Aorta (tissue), 5 donors: ENCODE results near the gene CFDP1. TPM values are rescaled to one million over a fixed set of nuclear protein-coding genes. Genes with fewer than 3 reads are reported as not detected.

ENCODE experiments used
- ATAC-seq: fragments of 200-7000 bp; cut with Tn5 transposase; one replicate; pipeline ENCODE4 v1.9.1; 2022; ENCODE audit warnings: moderate library complexity; ENCODE audit not compliant: low FRiP score
- DNase-seq, 2 donors: peaks; one replicate each; pipeline ENCODE4 v3.0.0-alpha.2; 2020
- H3K27ac ChIP-seq, 2 donors: one replicate each; pipeline ENCODE4 v1.5.1; 2013; ENCODE audit warnings: low read length in 2 of 2, mild to moderate bottlenecking in 2 of 2, moderate library complexity in 2 of 2, control low read depth in 1 of 2, inconsistent platforms in 1 of 2, low read depth in 1 of 2
- H3K27me3 ChIP-seq, 2 donors: one replicate each; pipeline ENCODE4 v1.6.1; 2013; ENCODE audit warnings: control low read depth in 1 of 2, low read length in 1 of 2, mild to moderate bottlenecking in 1 of 2, moderate library complexity in 1 of 2; ENCODE audit not compliant: insufficient read depth in 2 of 2, control insufficient read depth in 1 of 2
- H3K36me3 ChIP-seq, 2 donors: one replicate each; pipeline ENCODE4 v1.6.1; 2013; ENCODE audit warnings: control low read depth in 1 of 2, low read length in 1 of 2, mild to moderate bottlenecking in 1 of 2; ENCODE audit not compliant: insufficient read depth in 2 of 2, control insufficient read depth in 1 of 2
- H3K4me1 ChIP-seq, 2 donors: one replicate each; pipeline ENCODE4 v1.6.1; 2013; ENCODE audit warnings: low read length in 2 of 2, control low read depth in 1 of 2, mild to moderate bottlenecking in 1 of 2, moderate library complexity in 1 of 2; ENCODE audit not compliant: insufficient read depth in 2 of 2, control insufficient read depth in 1 of 2
- H3K4me3 ChIP-seq, 2 donors: one replicate each; pipeline ENCODE4 v1.5.1; 2013; ENCODE audit warnings: low read length in 2 of 2, control low read depth in 1 of 2, mild to moderate bottlenecking in 1 of 2
- H3K9me3 ChIP-seq: one replicate; pipeline ENCODE4 v1.6.1; 2013; ENCODE audit warnings: mild to moderate bottlenecking, low read length; ENCODE audit not compliant: control insufficient read depth
- whole genome bisulfite sequencing, 2 donors: extraction: QIAGEN DNeasy Blood & Tissue Kit; methylation state at CpG; one replicate each; pipeline ENCODE4 v1.1.7; 2013; 5-methylcytosine and 5-hydroxymethylcytosine counted together
- intact Hi-C, 2 donors: fragments of 100-400 bp; cut with DNase I; formaldehyde crosslinking; loops; one replicate each; pipeline versions ENCODE4 v1.14.2 to v1.15.0; 2022
- polyA plus RNA-seq, 2 donors: library from polyadenylated mRNA; stranded (reverse); fragments of 200-250 nt; gene quantifications; one replicate each; pipeline ENCODE4 v1.2.3, GENCODE V29; 2013
- total RNA-seq, 2 donors: library from RNA; stranded (reverse); fragmentation: NEBNext Ultra II Directional; extraction: Animal tissue kit (Norgen Biotek cat#: 25700); gene quantifications; one replicate each; pipeline ENCODE4 v1.2.1, GENCODE V29; 2021
- donor health status: healthy with polysubstance abuse.
- donor health status: Bipolar disorder and iron deficiency.
- donor health status: DM: no; HTN: no; CAD: no.
- donor health status: DM: no; HTN: no; CAD: no.
- donor health status: DM: yes; HTN: yes; CAD: no.

Gene CFDP1
- total and polyA plus RNA-seq, 4 donors: 52.8 to 111 (median 57.5) TPM

DNA sequence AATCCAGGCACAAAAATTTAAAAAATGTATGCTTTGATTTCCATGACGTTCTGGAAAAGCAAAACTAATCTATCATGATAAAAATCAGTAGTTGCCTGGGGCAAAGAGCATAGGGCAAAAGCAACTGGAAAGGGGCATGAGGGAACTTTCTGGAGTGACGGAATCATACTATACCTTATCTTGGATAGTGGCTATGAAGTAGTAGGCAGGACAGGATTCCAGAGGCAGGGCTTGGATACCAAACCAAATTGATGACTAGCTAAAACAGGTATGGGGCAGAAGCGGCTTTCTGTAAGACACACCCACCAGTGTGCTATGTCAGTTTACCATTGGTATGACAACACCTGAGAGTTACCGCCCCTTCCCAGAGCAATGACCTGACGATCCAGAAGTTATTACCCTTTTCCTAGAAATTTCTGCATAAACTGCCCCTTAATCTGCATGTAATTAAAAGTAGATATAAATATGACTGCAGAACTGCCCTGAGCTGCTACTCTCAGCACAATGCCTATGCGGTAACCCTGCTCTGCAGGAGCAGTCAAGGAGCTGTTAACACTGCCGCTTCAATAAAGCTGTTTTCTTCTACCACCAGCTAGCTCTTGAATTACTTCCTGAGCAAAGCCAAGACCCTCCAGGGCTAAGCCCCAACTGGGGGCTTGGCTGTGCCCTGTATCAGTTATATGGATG is 56.7 kb downstream of the CFDP1 start:
- no peak for DNase-seq
- WGBS, 2 donors: 90 to 91% methylated on average over 7 of the region's 7 CpGs
- Histone ChIP-seq H3K4me1 (peaks cover 2 to 4% of the 10 kb centered on the region in 2 donors), H3K27me3 (no peaks in the 10 kb centered on the region), H3K4me3 (no peak overlapping the region), H3K27ac (no peak overlapping the region), H3K36me3 (peaks cover 0 to 2% of the 10 kb centered on the region in 2 donors), H3K9me3 (no peaks in the 10 kb centered on the region)
- no peak for ATAC-seq
- intact Hi-C loops: no loop called here

DNA sequence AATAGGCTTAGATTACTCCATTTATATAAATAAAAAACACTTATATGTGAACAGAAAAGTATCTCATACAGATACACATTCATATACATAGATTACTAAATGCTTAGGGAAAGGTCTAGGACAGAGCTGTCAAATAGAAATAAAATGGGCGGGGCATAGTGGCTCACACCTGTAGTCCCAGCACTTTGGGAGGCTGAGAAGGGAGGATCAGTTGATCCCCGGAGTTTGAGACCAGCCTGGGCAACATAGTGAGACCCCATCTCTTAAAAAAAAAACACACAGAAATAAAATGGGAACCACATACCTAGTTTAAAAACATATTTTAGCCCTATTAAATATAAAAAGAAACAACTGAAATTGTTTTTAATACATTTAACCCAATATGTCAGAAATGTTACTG is 58.9 kb downstream of the CFDP1 start:
- H3K4me3 ChIP-seq: no peak overlapping the region
- 98% methylated on average over 2 of the region's 2 CpGs for WGBS, 2 donors
- intact Hi-C loops: no loop called here
- H3K27ac ChIP-seq: no peak overlapping the region
- H3K9me3 ChIP-seq: no peaks in the 10 kb centered on the region
- H3K4me1 ChIP-seq: peaks cover 0 to 2% of the 10 kb centered on the region in 2 donors
- no peak for ATAC-seq
- no peaks in the 10 kb centered on the region for H3K27me3 ChIP-seq
- DNase-seq: no peak
- peaks cover 0 to 2% of the 10 kb centered on the region in 2 donors for H3K36me3 ChIP-seq

DNA sequence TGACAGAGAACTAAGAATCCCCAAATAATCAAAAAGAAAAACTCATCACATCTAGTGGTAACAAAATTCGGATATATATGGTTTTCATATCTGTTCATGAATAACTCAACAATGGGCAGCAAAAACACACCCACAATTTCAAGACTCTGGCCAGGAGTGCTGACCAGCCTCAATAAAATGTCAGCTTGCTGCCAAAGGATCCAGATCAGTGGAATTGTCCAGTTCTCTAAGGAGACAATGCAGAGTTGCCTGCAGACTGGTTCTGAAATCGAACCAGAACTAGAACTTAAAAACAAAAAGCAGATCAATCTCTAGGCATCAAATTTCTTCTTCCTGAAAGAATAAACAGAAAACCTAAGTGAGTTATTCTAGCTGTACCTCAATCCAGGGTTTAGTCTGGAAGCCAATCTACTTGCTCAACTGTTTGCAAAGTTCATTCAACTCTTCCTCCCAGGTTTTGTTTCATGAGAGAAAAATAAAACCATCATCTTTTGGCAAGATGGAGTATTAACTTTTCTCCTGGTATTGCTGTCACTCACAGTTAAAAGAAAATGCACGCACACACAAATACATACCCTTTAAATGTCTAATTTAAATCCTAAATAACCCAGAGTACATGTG is 61.0 kb downstream of the CFDP1 start:
- Histone ChIP-seq H3K9me3 (no peaks in the 10 kb centered on the region), H3K4me1 (peaks cover 0 to 2% of the 10 kb centered on the region in 2 donors), H3K27me3 (no peaks in the 10 kb centered on the region), H3K27ac (no peak overlapping the region), H3K4me3 (no peak overlapping the region), H3K36me3 (no peaks in the 10 kb centered on the region)
- DNase-seq: no peak
- WGBS, 2 donors: 20 to 21% methylated on average over 3 of the region's 3 CpGs
- ATAC-seq: no peak
- intact Hi-C loops: no loop called here

DNA sequence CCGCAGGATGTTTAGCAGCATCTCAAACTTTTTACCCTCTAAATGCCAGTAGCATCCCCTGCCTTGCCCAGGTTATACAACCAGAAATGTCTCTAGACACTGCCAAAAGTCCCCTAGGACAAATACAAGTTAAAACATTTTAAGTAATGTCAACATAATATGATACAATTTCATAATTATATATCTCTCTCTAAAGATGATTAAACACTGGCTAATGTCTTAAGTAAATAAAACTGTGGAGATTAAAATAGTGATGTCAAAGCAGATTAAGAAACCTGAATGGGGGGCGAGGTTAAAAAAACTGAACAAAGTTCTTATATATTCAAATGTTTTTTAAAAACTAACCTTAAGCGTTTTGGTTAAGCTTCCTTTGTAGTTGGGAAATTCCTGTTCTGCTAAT is 62.1 kb downstream of the CFDP1 start:
- Histone ChIP-seq H3K4me1 (peaks cover 0 to 2% of the 10 kb centered on the region in 2 donors), H3K4me3 (no peak overlapping the region), H3K27me3 (no peaks in the 10 kb centered on the region), H3K36me3 (no peaks in the 10 kb centered on the region), H3K9me3 (no peaks in the 10 kb centered on the region), H3K27ac (no peak overlapping the region)
- 78 to 89% methylated on average over 3 of the region's 3 CpGs for WGBS, 2 donors
- DNase-seq (no peak), ATAC-seq (no peak)
- intact Hi-C loops: no loop called here

DNA sequence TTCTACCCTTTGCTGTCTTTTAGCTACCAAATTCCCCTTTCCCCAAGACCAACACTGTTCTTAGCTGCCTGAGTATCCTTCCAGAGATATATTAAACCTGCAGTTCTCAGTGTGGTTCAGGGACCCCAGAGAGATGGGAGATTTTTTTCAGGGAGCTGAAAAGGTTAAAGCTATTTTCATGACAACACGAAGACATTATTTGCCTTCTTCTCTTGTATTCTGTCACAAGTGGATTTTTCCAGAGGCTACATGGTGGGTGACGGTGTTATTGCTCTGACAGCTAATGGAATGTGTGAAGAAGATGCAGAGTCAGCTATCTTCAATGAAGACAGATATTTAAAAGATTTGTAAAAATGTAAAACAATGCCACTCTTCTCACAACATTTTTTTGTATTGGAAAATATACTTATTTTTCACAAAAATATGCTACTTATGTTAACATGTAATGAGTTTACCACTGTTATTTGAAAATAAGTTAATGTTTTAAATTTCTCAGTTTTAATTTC is 69.0 kb downstream of the CFDP1 start:
- H3K4me3 ChIP-seq: no peak overlapping the region
- no peaks in the 10 kb centered on the region for H3K9me3 ChIP-seq
- H3K27me3 ChIP-seq: no peaks in the 10 kb centered on the region
- intact Hi-C loops: no loop called here
- ATAC-seq: no peak
- no peaks in the 10 kb centered on the region for H3K4me1 ChIP-seq
- no peak for DNase-seq
- WGBS, 2 donors: 82 to 86% methylated on average over 2 of the region's 2 CpGs
- no peaks in the 10 kb centered on the region for H3K36me3 ChIP-seq
- H3K27ac ChIP-seq: no peak overlapping the region

DNA sequence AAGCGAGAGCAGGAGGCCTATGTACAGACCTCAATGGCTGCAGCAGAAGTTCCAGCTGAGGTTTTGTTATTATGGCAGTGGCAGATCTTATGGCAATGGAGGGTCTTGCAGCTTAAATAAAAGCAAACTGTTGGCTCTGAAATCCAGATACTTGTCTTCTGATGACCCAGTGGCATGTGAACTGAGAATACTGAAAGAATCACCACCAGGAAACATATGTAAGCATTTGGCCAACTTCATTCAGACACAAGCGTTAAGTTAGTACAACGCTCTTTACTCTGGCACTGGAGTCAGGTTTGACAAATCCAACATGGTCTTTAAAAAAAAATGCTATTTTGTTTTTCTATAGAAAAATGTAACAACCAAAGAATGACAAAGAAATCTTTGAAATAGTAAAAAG is 70.5 kb downstream of the CFDP1 start:
- Histone ChIP-seq H3K36me3 (no peaks in the 10 kb centered on the region), H3K27me3 (no peaks in the 10 kb centered on the region), H3K4me1 (peaks cover 0 to 6% of the 10 kb centered on the region in 2 donors), H3K9me3 (no peaks in the 10 kb centered on the region), H3K4me3 (no peak overlapping the region), H3K27ac (no peak overlapping the region)
- ATAC-seq: no peak
- intact Hi-C loops: no loop called here
- DNase-seq: no peak
- 89 to 91% methylated on average over 3 of the region's 3 CpGs for WGBS, 2 donors

DNA sequence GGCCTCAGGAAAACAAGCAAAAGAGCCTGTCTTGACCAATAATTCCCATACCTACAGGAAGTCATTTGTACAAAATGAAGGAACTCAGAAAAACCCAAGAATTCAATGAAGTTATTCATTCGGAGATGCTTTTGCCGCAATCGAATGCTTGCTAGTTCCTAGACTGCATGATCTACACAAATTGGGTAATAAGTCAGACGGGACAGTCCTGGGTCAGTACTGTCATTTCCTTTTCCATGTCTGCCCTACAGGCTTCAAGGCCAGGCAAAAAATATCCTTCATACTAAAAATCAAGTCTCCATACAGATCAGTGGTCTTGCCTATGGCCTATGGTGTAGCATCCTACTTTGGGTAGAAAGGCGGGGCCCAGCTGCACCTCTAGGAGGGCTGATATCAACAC is 71.4 kb downstream of the CFDP1 start:
- ATAC-seq (no peak), DNase-seq (no peak)
- Histone ChIP-seq H3K36me3 (no peaks in the 10 kb centered on the region), H3K27ac (no peak overlapping the region), H3K27me3 (no peaks in the 10 kb centered on the region), H3K4me1 (peaks cover 0 to 12% of the 10 kb centered on the region in 2 donors), H3K9me3 (no peaks in the 10 kb centered on the region), H3K4me3 (no peak overlapping the region)
- intact Hi-C loops: no loop called here
- WGBS, 2 donors: 83 to 96% methylated on average over 5 of the region's 5 CpGs

DNA sequence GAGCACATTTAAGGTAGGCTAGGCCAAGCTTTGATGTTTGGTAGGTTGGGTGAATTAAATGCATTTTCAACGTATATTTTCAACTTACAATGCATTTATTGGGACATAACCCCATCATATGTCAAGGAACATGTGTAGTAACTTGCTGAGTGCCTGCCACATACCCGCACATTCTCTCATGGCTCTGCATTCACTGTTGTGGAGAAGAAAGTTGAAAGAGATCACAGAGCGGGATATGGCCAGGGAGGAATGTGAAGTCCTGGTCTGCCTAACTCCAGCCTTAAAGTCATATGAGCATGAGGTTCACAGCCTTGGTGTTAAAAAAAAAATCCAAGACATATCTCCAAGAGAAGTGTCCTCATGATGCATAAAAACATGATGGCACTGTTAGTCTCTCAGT is 79.1 kb downstream of the CFDP1 start:
- Histone ChIP-seq H3K36me3 (no peaks in the 10 kb centered on the region), H3K4me1 (peaks cover 0 to 12% of the 10 kb centered on the region in 2 donors), H3K9me3 (no peaks in the 10 kb centered on the region), H3K27me3 (no peaks in the 10 kb centered on the region), H3K4me3 (no peak overlapping the region), H3K27ac (no peak overlapping the region)
- ATAC-seq (no peak), DNase-seq (no peak)
- WGBS, 2 donors: 94 to 97% methylated on average over 3 of the region's 3 CpGs
- intact Hi-C loops: no loop called here

DNA sequence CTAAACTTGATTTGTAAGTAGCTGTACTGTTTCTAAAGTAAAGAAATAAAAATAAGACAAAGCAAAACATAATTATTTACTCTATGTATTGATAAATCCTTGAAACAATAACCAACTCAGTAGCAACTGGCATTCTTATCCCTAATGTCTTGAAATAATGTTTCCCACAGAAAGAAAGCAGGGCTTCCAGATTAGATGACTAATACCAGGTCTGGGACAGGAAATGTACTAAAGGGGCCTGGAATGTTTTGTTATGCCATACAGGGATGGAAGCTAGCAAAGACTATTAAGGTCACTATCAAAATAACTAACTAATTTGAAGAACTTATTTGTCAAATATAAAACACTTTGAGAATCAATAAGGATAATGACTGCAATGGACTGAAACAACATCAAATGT is 82.1 kb downstream of the CFDP1 start:
- no peak overlapping the region for H3K27ac ChIP-seq
- H3K4me1 ChIP-seq: peaks cover 0 to 5% of the 10 kb centered on the region in 2 donors
- H3K4me3 ChIP-seq: no peak overlapping the region
- no peak for DNase-seq
- intact Hi-C loops: loop anchor here in 1 of 2 donors (2.0 kb wide), 1 partner anchor 44 kb away; no protein-coding TSS in a partner anchor
- no peaks in the 10 kb centered on the region for H3K27me3 ChIP-seq
- ATAC-seq: no peak
- no peaks in the 10 kb centered on the region for H3K9me3 ChIP-seq
- no peaks in the 10 kb centered on the region for H3K36me3 ChIP-seq
